ENCODE data around the gene MRPS11. TPM values are rescaled to one million over a fixed set of nuclear protein-coding genes. Genes with fewer than 3 reads are reported as not detected.

MRPS11 gene
- polyA plus RNA-seq, 1 donor from 2014 or later = 57.5 TPM

DNA sequence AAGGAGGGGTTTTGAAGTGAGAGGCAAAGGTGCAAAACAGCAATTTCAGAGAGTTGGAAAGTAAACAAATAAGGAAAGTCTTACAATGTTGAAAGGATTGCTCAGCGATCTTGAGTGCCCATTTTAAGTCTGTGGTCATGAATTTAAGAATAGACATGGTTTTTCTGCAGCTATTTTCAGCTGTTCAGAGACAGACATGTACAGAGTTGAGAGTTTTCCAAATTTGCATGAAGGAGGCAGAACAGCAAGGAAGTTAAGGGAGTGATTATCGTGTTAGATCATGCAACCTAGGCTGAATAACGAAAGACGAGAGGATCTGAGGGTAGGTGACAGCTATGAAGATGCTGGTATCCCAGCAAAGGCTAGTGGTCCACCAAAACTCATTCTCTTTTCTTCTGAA lies 41.8 kb downstream of the MRPS11 start:
- TF ChIP-seq POLR2AphosphoS5 (IDR thresholded peaks at IDR 0.05) = no peak
- no peak for TF ChIP-seq MXI1 (conservative IDR thresholded peaks at IDR 0.05; ENCODE audit: poor library complexity, severe bottlenecking)
- no peak for TF ChIP-seq EZH2 (IDR thresholded peaks at IDR 0.05; ENCODE audit: borderline replicate concordance, insufficient read depth, low read length, poor library complexity, severe bottlenecking)
- no peaks in the 10 kb centered on the region for H3K27me3 ChIP-seq (ENCODE audit: insufficient read depth, low read depth, low read length)
- no peak overlapping the region for H3K4me3 ChIP-seq (ENCODE audit: low read length)
- H3K9me2 ChIP-seq (ENCODE audit: insufficient read depth, low read length) = no peaks in the 10 kb centered on the region
- H3K79me2 ChIP-seq (replicated peaks; ENCODE audit: insufficient read depth, low read length) = no peaks in the 10 kb centered on the region
- no peak overlapping the region for H3K9ac ChIP-seq (ENCODE audit: low read length)
- no peak overlapping the region for H3K4me2 ChIP-seq (ENCODE audit: low read length)
- no peaks in the 10 kb centered on the region for H3K36me3 ChIP-seq (ENCODE audit: insufficient read depth, low read length)
- no peak overlapping the region for H3K27ac ChIP-seq (ENCODE audit: low read length)
- no peaks in the 10 kb centered on the region for H3F3A ChIP-seq (ENCODE audit: insufficient read depth, low read length, poor library complexity, severe bottlenecking)
- no peaks in the 10 kb centered on the region for H3K9me3 ChIP-seq (ENCODE audit: low read length)
- no peak overlapping the region for H2AFZ ChIP-seq (ENCODE audit: low read depth, low read length)
- no peaks in the 10 kb centered on the region for H4K20me1 ChIP-seq (ENCODE audit: insufficient read depth)

DNA sequence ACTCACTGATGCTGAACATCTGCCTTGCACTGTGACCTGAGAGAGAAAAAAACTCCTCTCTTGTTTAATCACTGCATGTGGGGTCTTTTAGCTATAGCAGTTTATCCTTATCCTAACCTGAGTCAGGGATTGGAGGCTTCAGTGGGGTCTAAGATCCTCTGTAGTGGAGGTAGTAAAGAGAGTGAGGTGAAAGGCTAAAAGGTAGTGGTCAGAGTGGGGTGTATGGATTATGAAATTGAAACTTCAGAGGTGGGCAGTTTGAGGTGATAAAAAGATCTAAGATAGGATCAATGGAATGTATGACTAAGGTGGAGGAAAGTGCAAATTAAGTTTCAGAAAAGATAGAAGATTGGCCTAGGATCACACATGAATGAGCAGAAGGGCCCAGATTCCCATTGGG lies 42.5 kb downstream of the MRPS11 start:
- Histone ChIP-seq H3K9me3 (ENCODE audit: low read length) (no peaks in the 10 kb centered on the region), H3K4me2 (ENCODE audit: low read length) (no peak overlapping the region), H3K9ac (ENCODE audit: low read length) (no peak overlapping the region), H3K79me2 (replicated peaks; ENCODE audit: insufficient read depth, low read length) (no peaks in the 10 kb centered on the region), H3K4me3 (ENCODE audit: low read length) (no peak overlapping the region), H3K36me3 (ENCODE audit: insufficient read depth, low read length) (no peaks in the 10 kb centered on the region), H2AFZ (ENCODE audit: low read depth, low read length) (no peak overlapping the region), H3K27ac (ENCODE audit: low read length) (no peak overlapping the region), H4K20me1 (ENCODE audit: insufficient read depth) (no peaks in the 10 kb centered on the region), H3F3A (ENCODE audit: insufficient read depth, low read length, poor library complexity, severe bottlenecking) (no peaks in the 10 kb centered on the region), H3K27me3 (ENCODE audit: insufficient read depth, low read depth, low read length) (no peaks in the 10 kb centered on the region), H3K9me2 (ENCODE audit: insufficient read depth, low read length) (no peaks in the 10 kb centered on the region)
- no peak for TF ChIP-seq CTCF (IDR thresholded peaks at IDR 0.05; ENCODE audit: poor library complexity, severe bottlenecking)
- no peak for TF ChIP-seq RAD21 (conservative IDR thresholded peaks at IDR 0.05)
- no peak for TF ChIP-seq MXI1 (conservative IDR thresholded peaks at IDR 0.05; ENCODE audit: poor library complexity, severe bottlenecking)
- no peak for TF ChIP-seq TAF1 (IDR thresholded peaks at IDR 0.05; ENCODE audit: low read depth)
- no peak for TF ChIP-seq POLR2AphosphoS5 (IDR thresholded peaks at IDR 0.05)
- no peak for TF ChIP-seq SMC3 (conservative IDR thresholded peaks at IDR 0.05; ENCODE audit: poor library complexity)
- TF ChIP-seq, protein P1, sequence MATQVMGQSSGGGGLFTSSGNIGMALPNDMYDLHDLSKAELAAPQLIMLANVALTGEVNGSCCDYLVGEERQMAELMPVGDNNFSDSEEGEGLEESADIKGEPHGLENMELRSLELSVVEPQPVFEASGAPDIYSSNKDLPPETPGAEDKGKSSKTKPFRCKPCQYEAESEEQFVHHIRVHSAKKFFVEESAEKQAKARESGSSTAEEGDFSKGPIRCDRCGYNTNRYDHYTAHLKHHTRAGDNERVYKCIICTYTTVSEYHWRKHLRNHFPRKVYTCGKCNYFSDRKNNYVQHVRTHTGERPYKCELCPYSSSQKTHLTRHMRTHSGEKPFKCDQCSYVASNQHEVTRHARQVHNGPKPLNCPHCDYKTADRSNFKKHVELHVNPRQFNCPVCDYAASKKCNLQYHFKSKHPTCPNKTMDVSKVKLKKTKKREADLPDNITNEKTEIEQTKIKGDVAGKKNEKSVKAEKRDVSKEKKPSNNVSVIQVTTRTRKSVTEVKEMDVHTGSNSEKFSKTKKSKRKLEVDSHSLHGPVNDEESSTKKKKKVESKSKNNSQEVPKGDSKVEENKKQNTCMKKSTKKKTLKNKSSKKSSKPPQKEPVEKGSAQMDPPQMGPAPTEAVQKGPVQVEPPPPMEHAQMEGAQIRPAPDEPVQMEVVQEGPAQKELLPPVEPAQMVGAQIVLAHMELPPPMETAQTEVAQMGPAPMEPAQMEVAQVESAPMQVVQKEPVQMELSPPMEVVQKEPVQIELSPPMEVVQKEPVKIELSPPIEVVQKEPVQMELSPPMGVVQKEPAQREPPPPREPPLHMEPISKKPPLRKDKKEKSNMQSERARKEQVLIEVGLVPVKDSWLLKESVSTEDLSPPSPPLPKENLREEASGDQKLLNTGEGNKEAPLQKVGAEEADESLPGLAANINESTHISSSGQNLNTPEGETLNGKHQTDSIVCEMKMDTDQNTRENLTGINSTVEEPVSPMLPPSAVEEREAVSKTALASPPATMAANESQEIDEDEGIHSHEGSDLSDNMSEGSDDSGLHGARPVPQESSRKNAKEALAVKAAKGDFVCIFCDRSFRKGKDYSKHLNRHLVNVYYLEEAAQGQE (IDR thresholded peaks at IDR 0.05; ENCODE audit: borderline replicate concordance) = no peak
- no peak for TF ChIP-seq EZH2 (IDR thresholded peaks at IDR 0.05; ENCODE audit: borderline replicate concordance, insufficient read depth, low read length, poor library complexity, severe bottlenecking)
- no peak for TF ChIP-seq EP300 (conservative IDR thresholded peaks at IDR 0.05; ENCODE audit: poor library complexity, severe bottlenecking)

DNA sequence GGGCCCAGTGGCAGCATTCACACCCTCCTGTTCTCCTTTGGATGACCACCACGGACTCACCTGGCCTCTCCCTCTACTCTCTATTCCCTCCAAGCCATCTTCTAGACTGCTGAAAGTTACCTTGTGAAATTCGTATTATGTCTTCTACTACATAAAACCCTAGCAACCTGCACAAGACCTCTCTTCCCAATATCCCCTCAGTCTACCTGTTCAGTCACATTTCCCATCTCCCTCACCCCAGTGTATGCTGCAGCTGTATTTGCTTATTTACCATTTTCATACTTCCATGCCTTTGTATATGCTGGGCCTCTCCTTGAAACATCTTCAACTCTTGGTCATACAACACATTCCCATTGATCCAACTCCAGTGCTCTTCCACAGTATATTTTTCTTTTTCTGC lies 43.7 kb downstream of the MRPS11 start:
- no peaks in the 10 kb centered on the region for H4K20me1 ChIP-seq (ENCODE audit: insufficient read depth)
- H3K4me2 ChIP-seq (ENCODE audit: low read length) = no peak overlapping the region
- no peak overlapping the region for H3K4me3 ChIP-seq (ENCODE audit: low read length)
- no peaks in the 10 kb centered on the region for H3K9me3 ChIP-seq (ENCODE audit: low read length)
- no peak overlapping the region for H3K9ac ChIP-seq (ENCODE audit: low read length)
- H3K27ac ChIP-seq (ENCODE audit: low read length) = no peak overlapping the region
- no peaks in the 10 kb centered on the region for H3K9me2 ChIP-seq (ENCODE audit: insufficient read depth, low read length)
- no peaks in the 10 kb centered on the region for H3K36me3 ChIP-seq (ENCODE audit: insufficient read depth, low read length)
- no peaks in the 10 kb centered on the region for H3F3A ChIP-seq (ENCODE audit: insufficient read depth, low read length, poor library complexity, severe bottlenecking)
- no peaks in the 10 kb centered on the region for H3K27me3 ChIP-seq (ENCODE audit: insufficient read depth, low read depth, low read length)
- TF ChIP-seq EZH2 (IDR thresholded peaks at IDR 0.05; ENCODE audit: borderline replicate concordance, insufficient read depth, low read length, poor library complexity, severe bottlenecking) (no peak), TAF1 (IDR thresholded peaks at IDR 0.05; ENCODE audit: low read depth) (no peak), POLR2AphosphoS5 (IDR thresholded peaks at IDR 0.05) (no peak), MXI1 (conservative IDR thresholded peaks at IDR 0.05; ENCODE audit: poor library complexity, severe bottlenecking) (no peak), EP300 (conservative IDR thresholded peaks at IDR 0.05; ENCODE audit: poor library complexity, severe bottlenecking) (no peak), RAD21 (conservative IDR thresholded peaks at IDR 0.05) (no peak), CTCF (IDR thresholded peaks at IDR 0.05; ENCODE audit: poor library complexity, severe bottlenecking) (no peak), SMC3 (conservative IDR thresholded peaks at IDR 0.05; ENCODE audit: poor library complexity) (no peak)
- TF ChIP-seq, protein P1 (IDR thresholded peaks at IDR 0.05; ENCODE audit: borderline replicate concordance) = no peak
- no peak overlapping the region for H2AFZ ChIP-seq (ENCODE audit: low read depth, low read length)
- no peaks in the 10 kb centered on the region for H3K79me2 ChIP-seq (replicated peaks; ENCODE audit: insufficient read depth, low read length)

Data from neural cell (in vitro differentiated cells).